HepG2 (cell line): ENCODE data around the gene TRIM27. TPM values are rescaled to one million over a fixed set of nuclear protein-coding genes. Genes with fewer than 3 reads are reported as not detected.

ENCODE experiments used
- BCL6 ChIP-seq: IDR thresholded peaks from 2 replicates; pipeline ENCODE4 v1.6.1; 2016; ENCODE audit warnings: missing genetic modification reagents, missing compliant biosample characterization
- FOSL1 ChIP-seq: sonication (generic); formaldehyde crosslinking; IDR thresholded peaks from 2 replicates; pipeline ENCODE4 v1.9.0; 2021; ENCODE audit warnings: missing genetic modification reagents, borderline replicate concordance
- LCORL ChIP-seq, 2 experiments: fragments of 450-650 bp in 1 of 2; sonication (generic) in 1 of 2; formaldehyde crosslinking in 1 of 2; IDR thresholded peaks; 2 replicates each; pipeline versions ENCODE4 v1.5.0 to v1.6.1; 2017 to 2020; ENCODE audit warnings: antibody characterized with exemption in 1 of 2, missing genetic modification reagents in 1 of 2
- RBM22 ChIP-seq: fragments of 200-400 bp; formaldehyde crosslinking; optimal IDR thresholded peaks from 2 replicates; pipeline ENCODE3; 2017; ENCODE audit warnings: mild to moderate bottlenecking, low read length, moderate library complexity
- RORA ChIP-seq: sonication (generic); formaldehyde crosslinking; IDR thresholded peaks from 2 replicates; pipeline ENCODE4 v1.5.0; 2020; ENCODE audit warnings: mild to moderate bottlenecking, missing genetic modification reagents, moderate library complexity
- SP140L ChIP-seq: sonication (generic); formaldehyde crosslinking; IDR thresholded peaks from 2 replicates; pipeline ENCODE4 v1.4.0; 2020; ENCODE audit warnings: missing genetic modification reagents, borderline replicate concordance
- SPEN ChIP-seq: sonication (generic); formaldehyde crosslinking; IDR thresholded peaks from 2 replicates; pipeline ENCODE4 v1.5.1; 2020; ENCODE audit warnings: low read depth, mild to moderate bottlenecking, missing genetic modification reagents
- TARDBP ChIP-seq: sonication (generic); formaldehyde crosslinking; IDR thresholded peaks from 2 replicates; pipeline ENCODE4 v1.8.0; 2022; ENCODE audit warnings: mild to moderate bottlenecking, missing genetic modification reagents
- TBX3 ChIP-seq: fragments of 450-650 bp; IDR thresholded peaks from 2 replicates; pipeline ENCODE4 v1.6.1; 2017; ENCODE audit warnings: antibody characterized with exemption, mild to moderate bottlenecking, inconsistent platforms, borderline replicate concordance
- THAP11 ChIP-seq: IDR thresholded peaks from 2 replicates; pipeline ENCODE4 v1.6.1; 2016; ENCODE audit warnings: missing biosample characterization, missing genetic modification reagents
- ZMYM3 ChIP-seq: sonication (generic); formaldehyde crosslinking; IDR thresholded peaks from 2 replicates; pipeline ENCODE4 v1.5.1; 2020; ENCODE audit warnings: mild to moderate bottlenecking, missing genetic modification reagents
- ZNF124 ChIP-seq: sonication (generic); formaldehyde crosslinking; IDR thresholded peaks from 2 replicates; pipeline ENCODE4 v1.4.0; 2020; ENCODE audit warnings: missing genetic modification reagents
- ZNF143 ChIP-seq: sonication (generic); formaldehyde crosslinking; IDR thresholded peaks from 2 replicates; pipeline ENCODE4 v1.4.0; 2020; ENCODE audit warnings: missing genetic modification reagents
- ZNF710 ChIP-seq: sonication (generic); formaldehyde crosslinking; IDR thresholded peaks from 2 replicates; pipeline ENCODE4 v1.5.0; 2020; ENCODE audit warnings: mild to moderate bottlenecking, missing genetic modification reagents, borderline replicate concordance
- ZSCAN29 ChIP-seq: sonication (generic); formaldehyde crosslinking; conservative IDR thresholded peaks from 2 replicates; pipeline ENCODE4 v1.4.0; 2020; ENCODE audit warnings: mild to moderate bottlenecking, missing genetic modification reagents
- ZSCAN30 ChIP-seq: sonication (generic); formaldehyde crosslinking; IDR thresholded peaks from 2 replicates; pipeline ENCODE4 v1.5.0; 2020; ENCODE audit warnings: mild to moderate bottlenecking, missing genetic modification reagents
- polyA plus RNA-seq, 8 experiments: library from polyadenylated mRNA; depleted of rRNA in 3 of 8; stranded (reverse) in 7 of 8; unstranded in 1 of 8; fragments of >200 nt; fragmentation: Illumina TruSeq in 4 of 8; extraction: Trizol in 4 of 8; gene quantifications; 2 replicates each; pipeline versions ENCODE4 v1.2.1 to v1.2.3, GENCODE V29; 2011 to 2016; ENCODE audit warnings: low read depth in 4 of 8, missing spikeins in 1 of 8, mixed read lengths in 1 of 8; ENCODE audit not compliant: insufficient read depth in 1 of 8
- total RNA-seq, 5 experiments: library from RNA; depleted of rRNA; stranded (reverse); fragments of >200 nt; fragmentation: Illumina TruSeq; extraction: Trizol; gene quantifications; 2 replicates each; pipeline ENCODE4 v1.2.3, GENCODE V29; 2016; ENCODE audit warnings: low read depth in 1 of 5
- TF ChIP-seq, protein P1 (sequence below): sonication (generic); formaldehyde crosslinking; conservative IDR thresholded peaks from 2 replicates; pipeline ENCODE4 v1.4.0; 2020; ENCODE audit warnings: mild to moderate bottlenecking, missing genetic modification reagents, moderate library complexity
- TF ChIP-seq, protein P2 (sequence below): sonication (generic); formaldehyde crosslinking; IDR thresholded peaks from 2 replicates; pipeline ENCODE4 v1.5.0; 2020; ENCODE audit warnings: mild to moderate bottlenecking, low read depth, missing genetic modification reagents, borderline replicate concordance
- TF ChIP-seq, protein P3 (sequence below): sonication (generic); formaldehyde crosslinking; IDR thresholded peaks from 2 replicates; pipeline ENCODE4 v1.5.0; 2020; ENCODE audit warnings: missing genetic modification reagents

TRIM27 gene
- total and polyA plus RNA-seq, 2 of the 13 experiments (the other 11 are each of a cell fraction or from before 2014, with no cell fraction given), result 88.6 to 112 TPM

- TF ChIP-seq, protein P1, sequence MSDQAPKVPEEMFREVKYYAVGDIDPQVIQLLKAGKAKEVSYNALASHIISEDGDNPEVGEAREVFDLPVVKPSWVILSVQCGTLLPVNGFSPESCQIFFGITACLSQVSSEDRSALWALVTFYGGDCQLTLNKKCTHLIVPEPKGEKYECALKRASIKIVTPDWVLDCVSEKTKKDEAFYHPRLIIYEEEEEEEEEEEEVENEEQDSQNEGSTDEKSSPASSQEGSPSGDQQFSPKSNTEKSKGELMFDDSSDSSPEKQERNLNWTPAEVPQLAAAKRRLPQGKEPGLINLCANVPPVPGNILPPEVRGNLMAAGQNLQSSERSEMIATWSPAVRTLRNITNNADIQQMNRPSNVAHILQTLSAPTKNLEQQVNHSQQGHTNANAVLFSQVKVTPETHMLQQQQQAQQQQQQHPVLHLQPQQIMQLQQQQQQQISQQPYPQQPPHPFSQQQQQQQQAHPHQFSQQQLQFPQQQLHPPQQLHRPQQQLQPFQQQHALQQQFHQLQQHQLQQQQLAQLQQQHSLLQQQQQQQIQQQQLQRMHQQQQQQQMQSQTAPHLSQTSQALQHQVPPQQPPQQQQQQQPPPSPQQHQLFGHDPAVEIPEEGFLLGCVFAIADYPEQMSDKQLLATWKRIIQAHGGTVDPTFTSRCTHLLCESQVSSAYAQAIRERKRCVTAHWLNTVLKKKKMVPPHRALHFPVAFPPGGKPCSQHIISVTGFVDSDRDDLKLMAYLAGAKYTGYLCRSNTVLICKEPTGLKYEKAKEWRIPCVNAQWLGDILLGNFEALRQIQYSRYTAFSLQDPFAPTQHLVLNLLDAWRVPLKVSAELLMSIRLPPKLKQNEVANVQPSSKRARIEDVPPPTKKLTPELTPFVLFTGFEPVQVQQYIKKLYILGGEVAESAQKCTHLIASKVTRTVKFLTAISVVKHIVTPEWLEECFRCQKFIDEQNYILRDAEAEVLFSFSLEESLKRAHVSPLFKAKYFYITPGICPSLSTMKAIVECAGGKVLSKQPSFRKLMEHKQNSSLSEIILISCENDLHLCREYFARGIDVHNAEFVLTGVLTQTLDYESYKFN (CRISPR knock-in tag), result peak; percentile 46; the same call in 1 of the 2 replicates
- TF ChIP-seq ZSCAN30 (CRISPR knock-in tag), result peak; percentile 68
- no peak; the same call in 1 of the 2 replicates for TF ChIP-seq ZNF710 (CRISPR knock-in tag)
- peak; percentile 1 for TF ChIP-seq TARDBP (CRISPR knock-in tag)
- TF ChIP-seq, protein P2, sequence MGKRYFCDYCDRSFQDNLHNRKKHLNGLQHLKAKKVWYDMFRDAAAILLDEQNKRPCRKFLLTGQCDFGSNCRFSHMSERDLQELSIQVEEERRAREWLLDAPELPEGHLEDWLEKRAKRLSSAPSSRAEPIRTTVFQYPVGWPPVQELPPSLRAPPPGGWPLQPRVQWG (CRISPR knock-in tag), result no peak
- peak; percentile 95 for TF ChIP-seq RBM22
- TF ChIP-seq ZNF124 (CRISPR knock-in tag), result peak; percentile 75; the same call in 1 of the 2 replicates
- TF ChIP-seq, protein P3, sequence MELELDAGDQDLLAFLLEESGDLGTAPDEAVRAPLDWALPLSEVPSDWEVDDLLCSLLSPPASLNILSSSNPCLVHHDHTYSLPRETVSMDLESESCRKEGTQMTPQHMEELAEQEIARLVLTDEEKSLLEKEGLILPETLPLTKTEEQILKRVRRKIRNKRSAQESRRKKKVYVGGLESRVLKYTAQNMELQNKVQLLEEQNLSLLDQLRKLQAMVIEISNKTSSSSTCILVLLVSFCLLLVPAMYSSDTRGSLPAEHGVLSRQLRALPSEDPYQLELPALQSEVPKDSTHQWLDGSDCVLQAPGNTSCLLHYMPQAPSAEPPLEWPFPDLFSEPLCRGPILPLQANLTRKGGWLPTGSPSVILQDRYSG, result no peak
- TF ChIP-seq TBX3, result 0 out of 2 replicates have a peak, but pooled peaks have one; percentile 30
- TF ChIP-seq THAP11, result peak; percentile 49; the same call in 1 of the 2 replicates
- no peak for TF ChIP-seq FOSL1 (CRISPR knock-in tag)
- TF ChIP-seq SPEN (CRISPR knock-in tag), result peak; percentile 38; the same call in 1 of the 2 replicates
- TF ChIP-seq ZMYM3, result peak; percentile 54; the same call in 1 of the 2 replicates
- TF ChIP-seq LCORL (IDR thresholded peaks at IDR 0.05), result no peak
- peak; percentile 48; the same call in 1 of the 2 replicates for TF ChIP-seq LCORL (CRISPR knock-in tag; IDR thresholded peaks at IDR 0.05)
- TF ChIP-seq ZSCAN29 (CRISPR knock-in tag), result 0 out of 2 replicates have a peak, but pooled peaks have one; percentile 2
- TF ChIP-seq RORA, result 0 out of 2 replicates have a peak, but pooled peaks have one; percentile 83
- 0 out of 2 replicates have a peak, but pooled peaks have one; percentile 19 for TF ChIP-seq SP140L (CRISPR knock-in tag)
- 0 out of 2 replicates have a peak, but pooled peaks have one; percentile 31 for TF ChIP-seq BCL6 (CRISPR knock-in tag)
- 0 out of 2 replicates have a peak, but pooled peaks have one; percentile 24 for TF ChIP-seq ZNF143 (CRISPR knock-in tag)
Measured at GRCh38 chr6:28940858-28941683, 17.3 kb upstream of the TRIM27 start (continued).
